H1 (cell line): ENCODE results near the gene KLHL29. TPM values are rescaled to one million over a fixed set of nuclear protein-coding genes. Genes with fewer than 3 reads are reported as not detected.

Source experiments
- CTCF ChIA-PET: fragments of 300-600 bp; sonication (Branson Sonifier 250); formaldehyde crosslinking; loops from one replicate; lab custom pipeline; 2021; ENCODE audit not compliant: partially characterized antibody; lab: Charles Lee
- POLR2A ChIA-PET: fragments of 300-600 bp; sonication (Branson Sonifier 250); formaldehyde crosslinking; loops from one replicate; lab custom pipeline; 2021; ENCODE audit warnings: inconsistent platforms; ENCODE audit not compliant: partially characterized antibody; lab: Charles Lee
- DNase-seq, 2 experiments: peaks; one replicate each; pipeline versions ENCODE4 v3.0.0 to v3.0.0-alpha.2; 2010 to 2022; ENCODE audit warnings: low spot score in 2 of 2, low read depth in 1 of 2, mixed read lengths in 1 of 2
- FAIRE-seq: peaks from 2 replicates; lab custom pipeline; 2011; peaks lifted over from hg19 to GRCh38; lab: Jason Lieb, UNC
- H2AFZ ChIP-seq: 2 replicates; pipeline ENCODE4 v1.8.1; 2012; ENCODE audit warnings: low read length, inconsistent platforms
- H2AK5ac ChIP-seq: 2 replicates; pipeline ENCODE4 v1.6.1; 2013; ENCODE audit warnings: low read depth, low read length
- H2BK120ac ChIP-seq: replicated peaks from 2 replicates; pipeline ENCODE3; 2013; ENCODE audit warnings: low read depth, low read length, inconsistent platforms
- H2BK12ac ChIP-seq: 2 replicates; pipeline ENCODE4 v1.6.1; 2013; ENCODE audit warnings: low read depth, low read length
- H2BK15ac ChIP-seq: 2 replicates; pipeline ENCODE4 v1.6.1; 2013; ENCODE audit warnings: low read length
- H2BK20ac ChIP-seq: 2 replicates; pipeline ENCODE4 v1.6.1; 2013; ENCODE audit warnings: low read length
- H2BK5ac ChIP-seq: 2 replicates; pipeline ENCODE4 v1.6.1; 2013; ENCODE audit warnings: low read depth, low read length
- H3K14ac ChIP-seq: 2 replicates; pipeline ENCODE4 v1.6.1; 2013; ENCODE audit warnings: inconsistent platforms; ENCODE audit not compliant: insufficient read length
- H3K18ac ChIP-seq: 2 replicates; pipeline ENCODE4 v1.6.1; 2013; ENCODE audit warnings: low read length; ENCODE audit errors: extremely low read depth
- H3K23ac ChIP-seq: 2 replicates; pipeline ENCODE4 v1.6.1; 2013; ENCODE audit warnings: inconsistent platforms; ENCODE audit not compliant: insufficient read length
- H3K23me2 ChIP-seq: 2 replicates; pipeline ENCODE4 v1.6.1; 2013; ENCODE audit warnings: low read depth, low read length
- H3K27ac ChIP-seq: 2 replicates; pipeline ENCODE4 v1.6.1; 2011; ENCODE audit warnings: low read depth, low read length, inconsistent platforms
- H3K27me3 ChIP-seq, 4 experiments: replicated peaks in 1 of 4; 1 replicate in 1 of 4; 2 replicates in 3 of 4; pipeline versions ENCODE4 v1.6.1 to v1.8.1; 2011 to 2013; ENCODE audit warnings: low read length in 3 of 4, mild to moderate bottlenecking in 3 of 4, inconsistent platforms in 2 of 4, mixed read lengths in 2 of 4, moderate library complexity in 1 of 4; ENCODE audit not compliant: control insufficient read depth in 3 of 4, insufficient read depth in 3 of 4; ENCODE audit errors: extremely low read depth in 1 of 4
- H3K36me3 ChIP-seq, 4 experiments: 2 replicates each; pipeline versions ENCODE4 v1.6.1 to v1.8.1; 2011 to 2013; ENCODE audit warnings: mild to moderate bottlenecking in 4 of 4, low read length in 3 of 4, moderate library complexity in 2 of 4, control low read depth in 1 of 4, inconsistent platforms in 1 of 4; ENCODE audit not compliant: insufficient read depth in 4 of 4, control insufficient read depth in 2 of 4
- H3K4ac ChIP-seq: replicated peaks from 2 replicates; pipeline ENCODE3; 2013; ENCODE audit warnings: low read length, low read depth, mixed read lengths, inconsistent platforms; ENCODE audit not compliant: insufficient read length
- H3K4me1 ChIP-seq, 4 experiments: replicated peaks in 1 of 4; 1 replicate in 1 of 4; 2 replicates in 3 of 4; pipeline versions ENCODE4 v1.6.1 to v1.8.1; 2011 to 2013; ENCODE audit warnings: low read length in 3 of 4, inconsistent platforms in 2 of 4, mixed read lengths in 1 of 4; ENCODE audit not compliant: insufficient read depth in 4 of 4, control insufficient read depth in 3 of 4
- H3K4me2 ChIP-seq, 2 experiments: 2 replicates each; pipeline versions ENCODE4 v1.6.1 to v1.8.1; 2011 to 2013; ENCODE audit warnings: low read depth in 2 of 2, low read length in 2 of 2, control low read depth in 1 of 2, inconsistent platforms in 1 of 2, mild to moderate bottlenecking in 1 of 2; ENCODE audit not compliant: insufficient read depth in 1 of 2
- H3K4me3 ChIP-seq, 4 experiments: fragments of 200-600, 300-600 bp in 1 of 4; sonication (generic), shearing (Covaris generic), sonication (Bioruptor Twin) in 1 of 4; 2 replicates each; pipeline versions ENCODE4 v1.5.1 to v1.8.1; 2011 to 2016; ENCODE audit warnings: low read length in 4 of 4, low read depth in 3 of 4, control low read depth in 2 of 4, inconsistent platforms in 2 of 4, mild to moderate bottlenecking in 2 of 4, mixed read lengths in 1 of 4, moderate library complexity in 1 of 4; ENCODE audit not compliant: insufficient read depth in 2 of 4; ENCODE audit errors: extremely low read depth in 1 of 4
- H3K56ac ChIP-seq: replicated peaks from 2 replicates; pipeline ENCODE3; 2013; ENCODE audit warnings: low read depth, mild to moderate bottlenecking, mixed read lengths, low read length, inconsistent platforms; ENCODE audit not compliant: insufficient read length
- H3K79me1 ChIP-seq: 2 replicates; pipeline ENCODE4 v1.6.1; 2013; ENCODE audit warnings: low read depth, low read length, control low read depth
- H3K79me2 ChIP-seq, 2 experiments: 2 replicates each; pipeline versions ENCODE4 v1.6.1 to v1.8.1; 2012 to 2013; ENCODE audit warnings: low read length in 2 of 2, mild to moderate bottlenecking in 2 of 2, inconsistent platforms in 1 of 2; ENCODE audit not compliant: insufficient read depth in 2 of 2, control insufficient read depth in 1 of 2
- H3K9ac ChIP-seq, 4 experiments: replicated peaks in 1 of 4; 1 replicate in 1 of 4; 2 replicates in 3 of 4; pipeline versions ENCODE4 v1.6.1 to v1.8.1; 2011 to 2013; ENCODE audit warnings: low read depth in 3 of 4, low read length in 3 of 4, control low read depth in 2 of 4, mild to moderate bottlenecking in 2 of 4, moderate library complexity in 2 of 4, inconsistent platforms in 1 of 4; ENCODE audit errors: extremely low read depth in 1 of 4
- H3K9me3 ChIP-seq, 2 experiments: 2 replicates each; pipeline versions ENCODE4 v1.6.1 to v1.8.1; 2012 to 2013; ENCODE audit warnings: mild to moderate bottlenecking in 2 of 2, moderate library complexity in 2 of 2, control low read depth in 1 of 2, inconsistent platforms in 1 of 2, low read depth in 1 of 2, low read length in 1 of 2, mixed read lengths in 1 of 2; ENCODE audit not compliant: insufficient read depth in 2 of 2
- H4K20me1 ChIP-seq, 2 experiments: replicated peaks in 1 of 2; 2 replicates each; pipeline versions ENCODE3 to v1.8.1; 2011 to 2013; ENCODE audit warnings: inconsistent platforms in 2 of 2, low read length in 2 of 2, mild to moderate bottlenecking in 1 of 2; ENCODE audit not compliant: insufficient read depth in 2 of 2, control insufficient read depth in 1 of 2
- H4K5ac ChIP-seq: 2 replicates; pipeline ENCODE4 v1.6.1; 2013; ENCODE audit warnings: low read length, low read depth, mixed read lengths, inconsistent platforms; ENCODE audit not compliant: insufficient read length
- H4K8ac ChIP-seq: 2 replicates; pipeline ENCODE4 v1.8.0; 2013; ENCODE audit warnings: mild to moderate bottlenecking, moderate library complexity, low read length, inconsistent platforms; ENCODE audit not compliant: insufficient read depth; ENCODE audit errors: extremely low read depth
- H4K91ac ChIP-seq: replicated peaks from 2 replicates; pipeline ENCODE3; 2013; ENCODE audit warnings: low read length, mixed read lengths, inconsistent platforms; ENCODE audit not compliant: insufficient read length
- BACH1 ChIP-seq: IDR thresholded peaks from 2 replicates; pipeline ENCODE4 v1.6.1; 2012; ENCODE audit warnings: low read length, improper control_type of control experiment
- CTBP2 ChIP-seq: IDR thresholded peaks from 2 replicates; pipeline ENCODE4 v1.7.0; 2011; ENCODE audit warnings: borderline replicate concordance, mild to moderate bottlenecking, moderate library complexity, mixed read lengths, low read length; ENCODE audit not compliant: insufficient read depth, insufficient read length
- HDAC2 ChIP-seq, 2 experiments: fragments of 300-600 bp in 1 of 2; sonication (generic) in 1 of 2; IDR thresholded peaks; 2 replicates each; pipeline ENCODE4 v1.6.1; 2011 to 2012; ENCODE audit warnings: low read depth in 2 of 2, low read length in 2 of 2, mild to moderate bottlenecking in 2 of 2, moderate library complexity in 2 of 2, borderline replicate concordance in 1 of 2, inconsistent platforms in 1 of 2
- KDM1A ChIP-seq: fragments of 200-600, 300-600 bp; sonication (generic); IDR thresholded peaks from 2 replicates; pipeline ENCODE4 v1.7.1; 2016; ENCODE audit warnings: mild to moderate bottlenecking, low read length, borderline replicate concordance
- POLR2AphosphoS5 ChIP-seq: IDR thresholded peaks from 2 replicates; pipeline ENCODE4 v1.6.1; 2011; ENCODE audit warnings: low read depth, low read length
- WGBS, 2 experiments: shearing (Covaris generic) in 1 of 2; methylation state at CpG; one replicate each; pipeline versions ENCODE4 v1.1.6 to v1.1.7; 2013 to 2015; ENCODE audit warnings: low lambda C conversion rate in 2 of 2, mixed read lengths in 2 of 2, inconsistent platforms in 1 of 2, low coverage in 1 of 2, missing lambda C conversion rate in 1 of 2; ENCODE audit not compliant: insufficient replicate concordance in 2 of 2, insufficient coverage in 1 of 2, insufficient read length in 1 of 2; ENCODE audit errors: extremely low coverage in 1 of 2, missing lambda C conversion rate in 1 of 2; 5-methylcytosine and 5-hydroxymethylcytosine counted together
- polyA plus RNA-seq, 7 experiments: library from polyadenylated mRNA; depleted of rRNA in 3 of 7; stranded (reverse) in 5 of 7; unstranded in 2 of 7; fragments of >200 nt in 5 of 7; fragments of 200-250 nt in 2 of 7; gene quantifications; 1 replicate in 5 of 7; 2 replicates in 1 of 7; 4 replicates in 1 of 7; pipeline versions ENCODE4 v1.2.1 to v1.2.3, GENCODE V29; 2011 to 2013; ENCODE audit warnings: missing spikeins in 2 of 7, mixed read lengths in 2 of 7
- total RNA-seq: library from RNA; stranded (reverse); fragmentation: NEBNext Ultra II Directional; extraction: Animal tissue kit (Norgen Biotek cat#: 25700); gene quantifications from 2 replicates; pipeline ENCODE4 v1.2.1, GENCODE V29; 2021

The KLHL29 gene
- total and polyA plus RNA-seq, 2 of the 8 experiments (the other 6 are each of a cell fraction or from before 2014, with no cell fraction given): 1.1 to 4.7 TPM

- 88% methylated on average over 6 of the region's 6 CpGs; no CpG with 5 or more reads in 1 of the 2 experiments for WGBS, 2 experiments
- no peak overlapping the region for H3K56ac ChIP-seq
- no peaks in the 10 kb centered on the region for H3K79me2 ChIP-seq
- H2AK5ac ChIP-seq: no peak overlapping the region
- no peak overlapping the region for H3K27ac ChIP-seq
- DNase-seq (no peak), FAIRE-seq (no peak)
- H3K36me3 ChIP-seq: no peaks in the 10 kb centered on the region
- H3K4me1 ChIP-seq: no peaks in the 10 kb centered on the region
- no peak overlapping the region for H3K23ac ChIP-seq
- H3K18ac ChIP-seq: no peak overlapping the region
- no peak overlapping the region for H3K4me3 ChIP-seq
- H4K5ac ChIP-seq: no peak overlapping the region
- CTCF ChIA-PET: no interaction called here
- no peaks in the 10 kb centered on the region for H4K20me1 ChIP-seq
- H2AFZ ChIP-seq: no peak overlapping the region
- no peak overlapping the region for H2BK120ac ChIP-seq
- H2BK20ac ChIP-seq: no peak overlapping the region
- no peak overlapping the region for H3K9ac ChIP-seq
- H3K4me2 ChIP-seq: no peak overlapping the region
- no peak overlapping the region for H2BK5ac ChIP-seq
- H3K4ac ChIP-seq: no peak overlapping the region
- H3K27me3 ChIP-seq: no peaks in the 10 kb centered on the region; a peak in 1 of 7 replicates
- POLR2A ChIA-PET: no interaction called here
- no peaks in the 10 kb centered on the region for H3K79me1 ChIP-seq
- no peak overlapping the region for H2BK15ac ChIP-seq
- H3K14ac ChIP-seq: no peak overlapping the region
- H3K23me2 ChIP-seq: no peaks in the 10 kb centered on the region
- no peak overlapping the region for H4K8ac ChIP-seq
- H3K9me3 ChIP-seq: no peaks in the 10 kb centered on the region
- no peak overlapping the region for H2BK12ac ChIP-seq
- no peak for TF ChIP-seq KDM1A
- no peak for TF ChIP-seq BACH1
- TF ChIP-seq HDAC2 (IDR thresholded peaks at IDR 0.05; ENCODE audit: borderline replicate concordance in 1 of 2, low read depth in 2 of 2, low read length in 2 of 2): no peak
- TF ChIP-seq POLR2AphosphoS5: no peak
- TF ChIP-seq CTBP2: no peak
- H4K91ac ChIP-seq: no peak overlapping the region
Measured at GRCh38 chr2:23464156-23464555, 79.2 kb downstream of the KLHL29 start.
